AG08396 (cell line): ENCODE results near the gene TMEM132C.

Source experiments
- DNase-seq: peaks from one replicate; pipeline ENCODE4 v3.0.0; 2012; ENCODE audit warnings: low spot score, mixed read lengths

Gene TMEM132C

DNA sequence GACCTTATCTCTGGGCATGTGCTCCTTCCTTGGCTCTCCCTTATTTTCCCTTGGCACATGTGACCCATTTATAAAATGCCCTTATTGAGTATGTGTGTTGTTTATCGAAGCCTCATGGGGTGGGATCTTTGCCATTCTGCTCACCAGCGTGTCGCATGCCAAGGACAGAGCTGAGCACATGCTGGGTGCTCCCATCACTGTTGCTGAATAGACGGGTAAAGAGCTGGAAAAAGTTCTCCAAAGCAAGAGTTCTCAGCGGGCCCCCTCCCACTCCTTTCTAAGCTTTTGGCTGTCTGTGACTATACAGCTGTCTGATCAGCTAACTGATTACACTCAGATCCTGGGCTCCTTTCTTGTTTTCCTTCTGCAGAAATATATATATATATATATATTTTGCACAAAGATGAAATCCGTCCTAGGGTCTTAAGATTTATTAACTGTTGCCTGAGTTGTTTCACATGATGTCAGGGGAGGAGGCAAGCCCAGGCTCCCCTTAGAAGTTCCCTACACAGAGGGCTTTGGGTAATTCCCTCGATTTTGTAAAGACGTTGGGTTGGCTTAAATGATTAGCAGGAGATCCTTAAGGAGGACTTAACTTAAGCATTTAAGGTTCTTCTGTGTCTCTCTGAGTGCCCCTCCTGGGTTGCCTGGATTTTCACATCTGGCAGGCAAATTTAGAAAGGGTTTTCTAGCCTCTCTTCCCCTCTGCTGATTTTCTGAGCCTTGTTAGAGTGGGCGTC lies 71.6 kb downstream of the TMEM132C start:
- no peak for DNase-seq

DNA sequence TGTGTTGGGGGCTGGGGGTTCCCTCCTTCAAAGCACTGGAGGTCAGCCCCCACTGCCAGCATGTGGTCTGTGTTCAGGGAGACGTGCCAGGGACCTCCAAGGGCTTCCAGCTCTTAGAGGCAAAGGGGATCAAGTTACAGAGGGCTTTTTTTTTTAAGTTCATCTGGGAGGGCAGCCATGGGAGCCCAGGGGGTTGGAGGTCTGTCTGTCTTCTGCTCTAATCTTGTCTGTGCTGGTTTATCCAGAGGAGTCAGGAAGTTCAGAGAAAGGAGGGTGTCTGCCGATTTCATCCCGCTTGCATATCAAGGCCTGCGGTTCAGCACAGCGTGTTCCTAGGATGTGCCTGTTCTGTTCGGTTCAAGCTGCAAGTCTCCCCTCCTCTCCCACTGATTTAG lies 72.2 kb downstream of the TMEM132C start:
- DNase-seq = no peak

DNA sequence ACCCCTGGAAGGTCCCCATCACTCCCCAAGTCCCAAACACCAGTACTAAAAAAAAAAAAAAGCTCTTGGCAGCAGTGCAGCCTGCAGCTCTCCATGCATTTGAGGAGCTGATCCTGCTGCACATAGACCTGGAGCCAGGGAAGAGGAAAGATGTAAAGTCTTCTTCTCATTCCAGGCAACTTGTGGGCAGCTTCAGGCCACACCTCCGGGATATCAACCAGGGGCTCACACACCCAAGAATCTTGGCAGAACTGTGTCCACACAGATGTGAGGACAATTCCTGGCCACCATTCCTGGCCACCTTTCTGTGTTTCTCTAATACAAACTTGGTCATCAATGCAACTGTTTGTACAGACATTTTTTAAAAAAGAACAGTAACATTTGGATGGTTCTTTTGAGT lies 72.7 kb downstream of the TMEM132C start:
- DNase-seq = no peak

DNA sequence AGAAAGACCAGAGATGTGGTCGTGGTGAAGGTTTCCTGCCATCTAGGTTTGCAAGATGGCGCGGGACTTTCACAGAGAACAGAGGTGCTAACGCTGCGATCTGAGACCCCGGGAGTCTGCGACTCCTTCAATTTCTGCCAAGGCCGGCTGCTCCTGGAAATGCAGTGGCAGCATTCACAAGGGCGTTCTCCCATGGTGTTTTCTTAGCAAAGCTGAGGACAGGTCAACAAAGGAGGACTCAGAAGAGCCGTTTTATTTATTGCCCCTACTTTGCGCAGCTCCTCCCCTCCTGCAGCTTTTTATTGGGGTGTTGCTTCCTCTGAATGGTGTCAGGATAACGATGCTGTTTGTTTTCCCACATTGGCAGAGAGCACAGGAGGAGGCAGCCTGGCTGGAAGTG lies 86.3 kb downstream of the TMEM132C start:
- DNase-seq = no peak

DNA sequence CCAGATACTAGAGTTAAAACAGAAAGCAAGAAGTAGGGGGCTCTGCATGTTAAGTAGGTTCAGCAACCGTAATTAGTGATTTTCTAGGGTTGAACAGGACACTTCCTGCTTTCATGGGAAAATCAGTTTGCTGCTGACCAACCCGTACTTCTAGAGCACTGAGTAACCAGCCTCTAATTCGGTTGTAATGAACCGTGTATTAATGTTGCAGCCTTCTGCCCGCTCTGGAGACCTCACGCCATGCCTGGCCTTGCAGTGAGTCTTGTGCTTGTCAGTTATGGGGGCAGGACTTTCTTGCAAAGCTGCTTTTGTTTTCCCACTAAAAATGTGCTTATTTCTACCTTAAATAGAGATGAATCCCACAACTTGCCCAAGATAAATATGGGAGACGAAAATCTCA lies 89.6 kb downstream of the TMEM132C start:
- no peak for DNase-seq

DNA sequence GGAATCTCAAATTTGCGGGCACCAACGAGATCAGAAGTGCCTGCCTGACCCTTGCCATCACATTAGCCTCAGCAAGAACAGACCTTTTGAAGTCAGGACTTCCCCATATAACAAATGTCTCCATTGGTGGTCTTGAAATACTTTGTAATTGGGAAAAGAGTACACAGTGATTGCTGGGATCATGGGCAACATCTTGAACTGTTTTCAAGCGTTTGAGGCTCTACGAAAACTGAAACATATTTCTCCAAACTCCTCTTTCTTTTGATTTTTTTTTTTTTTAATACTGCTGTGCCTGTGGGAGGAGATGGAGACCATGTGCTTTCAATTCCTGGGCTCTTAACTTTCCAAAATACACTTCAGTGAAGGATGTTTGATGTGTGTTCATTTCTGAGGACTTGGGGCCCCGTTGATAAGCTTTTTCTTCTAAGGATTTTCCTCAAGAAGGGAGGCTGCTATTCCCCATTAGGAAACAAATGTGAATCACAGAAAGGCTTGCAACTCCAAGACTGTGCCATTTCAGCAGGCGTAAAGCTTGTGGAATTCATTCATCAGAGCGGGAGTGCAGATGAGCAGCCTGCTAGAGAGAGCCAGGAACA lies 94.5 kb downstream of the TMEM132C start:
- DNase-seq = no peak

DNA sequence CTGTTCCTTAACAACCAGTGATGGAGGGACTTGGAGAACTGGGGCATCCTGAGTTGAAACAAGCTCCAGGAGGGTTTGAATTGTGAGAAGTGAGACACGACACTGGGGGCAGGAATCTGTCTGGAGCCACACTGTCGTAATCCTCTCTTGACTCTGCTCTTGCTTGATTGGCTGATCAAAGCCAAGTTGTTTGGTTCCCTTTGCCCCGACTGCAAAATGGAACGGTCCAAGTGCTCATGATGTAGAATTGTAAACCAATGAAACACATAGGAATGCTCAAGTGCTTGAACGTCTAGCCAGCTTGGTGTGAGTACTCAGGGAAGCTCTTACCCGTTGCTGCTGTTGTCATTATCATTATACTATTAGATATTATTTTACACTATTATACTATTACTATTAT lies 98.1 kb downstream of the TMEM132C start:
- DNase-seq = no peak

DNA sequence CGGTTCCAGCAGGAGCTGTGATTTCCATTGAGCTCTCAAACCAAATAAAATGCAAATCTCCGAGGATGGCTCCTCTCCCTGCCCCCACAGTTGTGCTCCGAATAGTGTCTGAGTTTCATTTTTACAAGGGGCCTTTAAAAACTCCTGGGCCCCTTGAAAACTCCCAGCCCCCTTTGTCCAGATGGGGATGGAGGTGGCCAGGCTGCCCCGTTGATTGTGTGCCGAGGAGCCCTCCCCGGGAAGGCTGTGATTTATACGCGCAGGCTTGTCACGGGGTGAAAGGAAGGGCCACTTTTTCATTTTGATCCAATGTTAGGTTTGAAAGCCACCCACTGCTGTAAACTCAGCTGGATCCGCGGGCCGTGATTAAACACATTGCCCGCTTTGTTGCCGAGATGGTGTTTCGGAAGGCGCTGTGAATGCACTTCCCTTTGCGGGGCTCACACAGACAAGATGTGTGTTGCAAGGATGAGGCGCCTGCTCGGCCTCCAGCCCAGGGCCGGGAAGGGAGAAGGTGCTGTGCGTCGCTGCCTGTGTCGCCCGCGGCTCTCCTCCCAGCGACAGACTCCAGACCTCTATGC lies 98.8 kb downstream of the TMEM132C start:
- no peak for DNase-seq

DNA sequence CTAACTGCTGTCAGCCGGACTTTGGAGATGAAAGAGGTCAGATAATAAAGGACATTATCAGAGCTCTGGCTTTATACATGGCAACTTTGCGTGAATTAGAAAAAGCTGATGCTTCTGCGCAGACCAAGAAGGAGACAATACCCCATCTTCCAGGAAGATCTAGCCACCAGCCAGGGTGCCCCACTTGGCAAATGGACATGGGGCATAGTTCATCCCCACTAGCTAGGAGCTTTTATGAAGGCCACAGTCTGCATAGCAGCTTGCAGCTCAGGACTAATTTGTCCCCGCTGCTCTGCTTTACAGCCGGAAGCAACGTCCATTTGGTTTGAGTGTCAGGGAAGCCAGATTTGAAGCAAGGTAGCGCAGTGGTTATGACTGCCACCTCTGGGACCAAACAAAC lies 101.0 kb downstream of the TMEM132C start:
- no peak for DNase-seq

DNA sequence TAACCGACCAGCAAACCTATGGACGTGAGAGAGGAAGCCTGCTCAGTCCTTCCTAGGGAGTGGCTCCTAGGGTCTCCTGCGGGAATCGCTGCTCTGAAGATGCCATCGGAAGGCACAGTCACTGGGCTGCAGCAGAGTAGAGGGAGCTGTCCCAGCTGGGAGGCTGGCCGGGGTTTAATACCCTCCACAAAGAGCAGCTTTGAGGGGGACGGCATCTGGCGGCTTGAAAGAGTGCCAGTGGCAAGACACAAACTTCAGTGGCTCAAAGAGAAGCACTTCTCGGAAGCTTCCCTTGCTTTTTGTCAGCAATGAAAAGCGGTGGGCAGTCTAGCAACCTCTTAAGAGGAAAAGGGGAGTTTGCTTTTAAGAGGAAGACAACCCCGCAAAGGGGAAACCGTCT lies 114.6 kb downstream of the TMEM132C start:
- DNase-seq = no peak

DNA sequence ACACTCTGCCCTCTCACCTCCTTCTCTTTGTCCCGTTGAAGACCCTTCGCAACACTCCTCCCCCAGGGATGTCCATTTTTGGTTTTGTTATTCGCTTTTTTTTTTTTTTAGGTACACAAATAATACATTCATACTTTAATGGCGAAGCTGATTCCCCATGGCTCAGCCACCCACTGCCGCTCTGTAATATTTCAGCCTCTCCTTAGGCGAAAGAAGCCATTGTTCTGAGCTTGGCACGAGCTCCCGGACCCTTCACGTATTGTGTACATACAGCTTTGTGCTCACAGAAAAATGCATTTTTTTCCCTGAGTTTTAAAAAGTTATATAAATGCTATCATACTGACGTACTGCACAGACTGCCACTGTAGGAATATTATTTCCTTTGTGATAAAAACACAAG lies 115.0 kb downstream of the TMEM132C start:
- DNase-seq = no peak

DNA sequence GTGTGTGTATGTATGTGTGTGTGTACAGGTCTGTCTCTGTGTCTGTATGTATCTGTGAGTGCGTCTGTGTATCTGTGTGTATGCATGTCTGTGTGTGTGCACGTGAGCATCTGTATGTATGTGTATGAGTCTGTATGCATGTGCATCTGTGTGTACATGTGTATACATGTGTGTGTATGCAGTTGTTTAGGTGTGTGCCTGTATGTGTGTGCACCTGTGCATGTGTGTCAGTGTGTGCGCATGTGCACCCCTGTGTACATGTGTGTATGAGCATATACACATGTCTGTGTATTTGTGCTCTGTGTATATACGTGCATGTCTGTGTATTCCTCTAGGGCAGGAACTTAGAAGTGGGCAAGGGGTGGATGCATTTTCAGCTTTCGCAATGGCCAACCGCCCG lies 116.0 kb downstream of the TMEM132C start:
- DNase-seq = no peak

DNA sequence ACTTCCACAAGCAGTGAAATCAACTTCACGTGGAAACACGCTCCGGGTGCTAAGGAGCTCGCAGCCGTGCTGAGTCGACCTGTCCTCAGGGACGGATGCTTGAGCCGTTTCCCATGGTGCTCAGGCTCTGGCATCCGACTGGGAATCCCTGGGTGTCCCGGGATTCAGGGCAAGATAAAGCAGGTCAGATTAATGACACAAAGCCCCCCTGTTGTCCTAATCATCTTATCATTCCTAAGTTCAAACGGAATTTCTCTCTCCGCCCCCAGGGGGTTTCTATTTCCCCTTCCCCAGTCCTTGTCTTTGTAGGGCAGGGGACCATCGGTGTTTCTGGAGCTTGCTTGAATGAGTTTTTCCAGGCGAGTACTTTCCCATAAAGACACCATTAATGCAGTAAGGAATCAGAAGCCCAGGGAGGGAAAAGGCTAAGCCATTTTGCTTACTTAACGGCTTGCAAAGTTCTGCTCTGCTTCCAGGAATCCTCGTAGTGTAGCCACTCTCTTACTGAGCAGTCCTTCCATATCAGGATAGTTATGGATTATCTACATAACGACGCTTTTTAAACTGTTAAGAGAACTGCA lies 116.5 kb downstream of the TMEM132C start:
- DNase-seq = no peak

DNA sequence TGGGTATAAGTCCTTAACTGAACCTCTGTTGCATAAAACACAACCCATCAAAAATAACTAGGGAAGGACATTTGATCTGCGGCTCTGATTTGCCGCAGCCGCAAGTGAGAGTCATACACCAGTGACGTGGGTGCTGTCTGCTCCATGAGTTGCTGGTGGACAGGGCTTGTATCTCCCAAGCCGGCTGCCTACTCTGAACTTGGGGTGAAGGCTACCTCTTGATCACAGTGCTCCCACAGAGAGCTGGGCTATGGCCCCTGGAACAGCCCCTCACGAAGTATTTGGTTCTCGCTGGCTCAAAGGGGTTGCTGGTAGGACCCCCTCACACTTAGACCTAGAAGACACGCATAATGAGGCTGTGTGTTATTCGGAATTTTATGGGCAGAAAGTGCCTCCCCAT lies 118.8 kb downstream of the TMEM132C start:
- DNase-seq = no peak

DNA sequence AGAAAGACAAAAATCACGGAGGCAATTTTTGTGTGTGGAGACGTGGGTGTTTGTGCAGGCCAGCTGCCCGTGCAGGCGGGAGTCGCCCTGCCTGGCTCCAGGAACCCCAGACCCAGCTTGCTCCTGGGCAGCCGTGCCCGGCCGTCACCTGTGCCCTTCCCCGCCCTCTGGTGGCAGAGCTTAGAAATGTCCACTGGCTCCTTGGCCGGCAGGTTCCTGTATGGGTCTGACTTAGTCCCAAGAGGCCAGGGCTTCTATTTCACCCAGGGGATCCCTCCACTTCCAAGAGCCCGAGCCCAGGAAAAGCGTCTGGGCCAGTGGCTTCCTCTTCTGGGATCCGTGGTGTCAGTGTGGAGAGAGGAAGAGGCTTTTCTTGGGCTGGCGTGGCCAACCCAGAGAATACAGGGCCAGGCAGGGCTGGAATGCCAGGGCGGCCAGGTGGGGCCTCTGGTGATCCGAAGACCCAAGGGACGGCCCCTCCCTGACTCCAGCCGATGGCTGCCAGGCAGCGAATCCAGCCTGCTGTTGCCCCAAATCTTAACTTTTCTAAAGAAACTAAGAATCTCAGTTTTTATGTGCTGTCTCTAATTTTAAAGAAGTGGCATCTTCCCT lies 120.9 kb downstream of the TMEM132C start:
- no peak for DNase-seq

DNA sequence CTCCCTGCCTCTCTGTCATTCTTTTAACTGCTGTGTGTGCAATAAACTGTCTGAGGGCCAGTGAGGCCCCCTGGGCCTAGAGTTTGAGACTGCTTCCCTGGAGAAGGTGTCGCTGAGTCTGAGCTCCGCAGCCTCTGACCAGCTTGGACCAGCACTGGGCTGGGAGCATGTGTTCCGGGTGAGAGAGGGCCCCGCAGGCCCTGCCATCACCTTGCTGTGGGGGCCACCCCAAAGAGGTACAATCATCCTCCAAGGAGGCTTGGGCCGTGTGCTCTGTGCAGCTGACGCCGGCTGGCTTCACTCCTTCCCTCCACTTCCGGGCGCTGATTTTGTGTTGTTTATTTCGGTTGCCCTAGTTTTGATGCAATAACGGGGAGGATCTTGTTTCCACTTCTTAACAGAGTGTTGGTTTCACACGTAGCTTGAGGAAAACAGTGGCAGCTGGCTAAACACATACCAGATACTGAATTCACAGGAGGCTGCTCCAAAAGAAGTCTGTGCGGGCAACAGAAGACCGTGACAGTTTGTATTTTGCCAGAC lies 121.6 kb downstream of the TMEM132C start:
- no peak for DNase-seq

DNA sequence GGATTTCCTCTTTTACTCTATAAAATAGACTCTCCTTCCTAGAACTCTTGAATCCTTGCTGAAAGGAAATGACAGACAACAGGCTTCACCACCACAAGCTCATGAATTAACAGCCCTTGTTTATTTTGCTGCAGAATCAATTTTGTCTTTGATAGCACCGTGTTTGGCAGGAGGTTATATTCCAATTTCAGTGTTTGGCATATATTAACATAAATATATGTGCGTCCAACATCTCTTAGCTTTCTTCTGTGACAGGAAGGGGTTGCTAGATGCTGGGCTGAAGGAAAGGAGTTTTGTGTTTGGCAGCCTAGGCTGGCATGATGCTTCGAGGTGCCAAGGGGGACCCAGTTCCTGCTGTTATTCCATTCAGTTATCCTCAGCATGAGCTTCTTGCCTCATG lies 126.4 kb downstream of the TMEM132C start:
- DNase-seq = no peak

DNA sequence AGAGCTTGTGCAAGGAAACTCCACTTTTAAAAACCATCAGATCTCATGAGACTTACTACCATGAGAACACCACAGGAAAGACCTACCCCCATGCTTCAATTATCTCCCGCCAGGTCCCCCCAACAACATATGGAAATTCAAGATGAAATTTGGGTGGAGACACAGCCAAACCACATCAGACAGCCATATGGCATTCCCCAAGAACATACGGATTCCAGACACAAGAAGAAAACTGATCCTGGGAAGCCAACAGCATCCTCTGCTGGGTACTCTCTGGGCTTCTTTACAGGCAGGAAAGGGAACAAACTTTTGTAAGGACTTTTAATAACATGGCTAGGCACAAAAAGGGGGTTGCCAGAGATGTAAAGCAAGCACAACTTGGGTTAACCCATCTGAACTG lies 127.2 kb downstream of the TMEM132C start:
- DNase-seq = no peak

DNA sequence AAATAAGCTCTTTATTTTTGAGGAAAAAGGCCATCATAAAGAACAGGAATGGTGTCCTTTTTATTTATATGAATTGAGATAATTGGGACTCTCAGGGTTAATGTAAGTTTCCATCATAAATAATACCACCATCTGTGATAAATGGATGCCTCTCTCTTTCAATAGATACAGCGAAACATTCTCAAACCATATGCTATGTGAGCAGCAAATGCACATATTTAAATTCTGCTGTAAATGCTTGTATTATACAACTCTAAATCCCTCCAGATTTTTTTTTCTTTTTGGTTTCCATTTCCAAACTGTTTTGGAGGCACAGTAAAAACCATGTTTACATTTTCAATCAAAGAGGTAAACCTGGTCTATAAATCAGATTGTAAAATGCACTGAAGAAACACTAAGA lies 132.3 kb downstream of the TMEM132C start:
- DNase-seq = no peak

DNA sequence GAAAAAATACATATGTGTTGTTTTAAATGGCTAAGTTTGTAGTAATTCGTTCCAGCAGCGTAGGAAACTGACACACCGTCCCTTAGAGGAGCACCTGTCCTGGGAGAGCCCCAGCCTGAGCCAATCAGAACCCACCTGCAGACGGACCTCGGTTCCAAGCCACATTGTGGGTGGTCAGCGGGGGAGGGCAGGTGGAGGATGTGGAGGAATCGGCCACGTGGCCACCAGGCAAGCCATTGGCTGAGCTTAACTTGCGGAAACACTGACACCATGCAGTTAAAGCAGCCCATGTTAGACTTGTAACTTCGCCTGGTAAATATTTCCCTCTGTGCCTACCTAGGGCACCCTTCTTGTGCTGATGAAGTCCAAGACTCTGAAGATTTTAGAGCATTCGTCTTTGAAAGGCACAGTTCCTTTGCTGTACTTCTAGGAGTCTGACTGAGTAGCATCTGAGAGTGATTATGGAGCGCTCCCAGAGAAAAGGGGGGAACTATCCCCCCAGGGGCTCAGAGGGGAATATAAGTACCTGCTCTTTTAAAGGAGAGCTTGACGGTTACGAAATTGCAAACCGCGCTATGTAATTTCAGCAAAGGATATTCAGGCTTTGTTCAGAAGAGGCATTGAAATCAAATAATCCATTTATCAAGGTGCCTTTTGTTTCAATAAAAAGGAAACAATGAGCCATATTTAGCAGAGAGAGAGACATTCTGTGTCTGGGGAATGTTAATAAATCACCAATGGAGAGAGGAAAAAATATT lies 135.7 kb downstream of the TMEM132C start:
- no peak for DNase-seq

DNA sequence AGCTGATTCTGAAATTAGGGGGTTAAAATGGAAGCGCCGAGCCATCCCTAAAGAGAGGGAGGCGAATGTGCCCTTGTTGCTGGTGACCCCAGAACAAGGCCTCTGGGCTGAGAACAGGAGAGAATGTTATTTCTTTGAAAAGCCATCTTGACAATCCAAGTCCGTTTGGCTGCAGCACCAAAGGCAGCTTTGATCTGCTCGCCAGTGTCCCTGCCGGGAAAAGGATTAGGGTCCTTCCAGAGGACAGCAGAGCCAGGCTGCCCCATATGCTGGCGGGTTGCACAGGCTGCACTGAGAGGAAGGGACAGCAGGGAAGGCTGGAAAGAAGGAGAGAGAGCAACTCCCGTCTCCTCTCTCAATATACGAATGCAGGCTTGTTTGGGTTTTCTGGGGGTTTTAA lies 141.7 kb downstream of the TMEM132C start:
- no peak for DNase-seq

DNA sequence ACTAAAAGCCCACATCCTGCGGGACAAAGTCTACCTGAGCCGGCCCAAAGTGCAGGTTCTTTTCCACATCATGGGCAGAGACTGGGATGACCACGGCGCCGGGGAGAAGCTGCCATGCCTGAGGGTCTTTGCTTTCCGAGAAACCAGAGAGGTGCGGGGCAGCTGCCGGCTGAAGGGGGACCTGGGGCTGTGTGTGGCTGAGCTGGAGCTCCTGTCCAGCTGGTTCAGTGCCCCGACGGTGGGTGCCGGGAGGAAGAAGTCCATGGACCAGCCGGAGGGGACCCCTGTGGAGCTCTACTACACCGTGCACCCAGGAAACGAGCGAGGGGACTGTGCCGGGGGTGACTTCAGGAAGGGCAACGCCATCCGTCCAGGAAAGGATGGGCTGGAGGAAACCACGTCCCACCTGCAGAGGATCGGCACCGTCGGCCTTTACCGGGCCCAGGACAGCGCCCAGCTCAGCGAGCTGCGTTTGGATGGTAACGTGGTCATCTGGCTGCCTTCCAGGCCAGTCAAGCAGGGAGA lies 148.1 kb downstream of the TMEM132C start:
- no peak for DNase-seq
